HG02588 (cell line): ENCODE measurements around the gene GIPC2.
"Not testable (repeated sequence)": the region's sequence is repeated elsewhere in the genome, so short reads cannot be mapped to it uniquely, and the experiment has no call there.

ENCODE experiments used
- ATAC-seq: cut with Tn5 transposase; IDR thresholded peaks from one replicate; pipeline ENCODE4 v1.9.1; 2021; ENCODE audit warnings: mild to moderate bottlenecking, moderate library complexity; ENCODE audit not compliant: unreplicated experiment

Gene GIPC2

DNA sequence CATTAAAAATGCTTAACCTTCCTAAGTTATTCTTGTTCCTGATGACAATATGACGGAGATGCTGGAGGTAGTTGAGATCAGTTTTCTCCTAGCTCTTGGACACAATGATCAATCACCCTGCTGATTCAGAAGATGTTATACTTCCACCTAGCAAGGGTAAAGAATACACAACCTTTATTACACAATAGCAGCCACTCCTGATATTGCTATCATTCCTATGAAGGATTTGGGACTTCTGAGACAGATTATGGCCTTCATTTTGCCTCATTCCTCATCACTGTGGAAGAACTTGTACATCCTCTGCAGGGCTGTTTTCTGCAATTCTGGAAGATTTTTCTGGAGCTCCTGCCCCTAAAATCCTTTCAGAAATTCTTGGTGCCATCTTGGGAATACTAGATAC lies 47.8 kb downstream of the GIPC2 start:
- no peak for ATAC-seq

DNA sequence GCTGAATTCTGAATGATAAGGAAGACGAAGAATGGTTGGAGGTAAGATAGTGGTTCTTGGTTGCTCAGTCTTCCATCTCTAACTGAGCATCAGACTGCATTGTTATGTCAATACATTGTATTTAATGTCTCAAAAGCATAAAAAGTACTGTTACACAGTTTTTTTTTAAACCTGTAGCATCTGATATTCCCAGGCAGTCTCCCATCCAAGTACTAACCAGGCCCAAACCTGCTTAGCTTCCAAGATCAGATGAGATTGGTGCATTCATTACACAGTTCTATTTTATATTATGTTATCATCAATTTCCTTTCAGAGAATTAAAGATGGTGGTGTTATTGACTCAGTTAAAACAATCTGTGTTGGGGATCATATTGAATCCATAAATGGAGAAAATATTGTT lies 48.9 kb downstream of the GIPC2 start:
- ATAC-seq: no peak

DNA sequence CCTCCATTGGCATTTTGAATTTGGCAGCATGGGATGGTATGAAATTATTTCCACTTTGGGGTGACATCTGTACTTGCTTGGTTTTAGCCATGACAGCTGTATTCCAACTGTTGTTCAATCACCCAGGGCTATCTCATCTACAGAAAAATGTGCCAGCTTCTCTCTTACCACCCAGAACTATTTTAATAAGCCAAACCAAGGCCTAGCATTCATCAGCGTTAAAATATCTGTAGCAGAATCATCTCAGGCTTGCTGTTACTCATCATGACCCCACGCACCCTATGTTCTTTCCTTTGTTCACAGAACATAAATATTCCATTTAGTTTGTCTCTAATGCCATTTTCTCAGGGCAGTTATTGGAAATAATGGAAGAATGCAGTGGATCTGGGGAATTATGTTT lies 49.8 kb downstream of the GIPC2 start:
- no peak for ATAC-seq

DNA sequence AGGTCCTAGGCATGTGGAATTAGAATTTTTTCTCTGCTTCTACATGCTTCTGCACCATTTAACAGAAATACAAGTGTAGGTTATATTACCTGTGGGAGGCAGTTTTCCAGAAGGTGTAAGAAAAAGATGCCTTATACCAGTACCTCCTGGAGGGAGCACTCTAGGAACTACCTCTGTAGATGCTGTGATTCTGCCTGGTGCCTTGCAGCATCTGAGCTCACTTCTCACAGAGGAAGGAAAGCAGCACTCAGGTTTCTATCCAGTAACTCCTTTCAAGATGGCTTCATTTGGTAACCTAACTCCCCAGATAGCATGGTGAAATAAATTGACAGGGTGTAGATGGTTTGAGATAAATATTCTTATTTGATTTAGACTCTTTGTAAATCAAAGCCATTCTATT lies 50.3 kb downstream of the GIPC2 start:
- ATAC-seq: no peak

DNA sequence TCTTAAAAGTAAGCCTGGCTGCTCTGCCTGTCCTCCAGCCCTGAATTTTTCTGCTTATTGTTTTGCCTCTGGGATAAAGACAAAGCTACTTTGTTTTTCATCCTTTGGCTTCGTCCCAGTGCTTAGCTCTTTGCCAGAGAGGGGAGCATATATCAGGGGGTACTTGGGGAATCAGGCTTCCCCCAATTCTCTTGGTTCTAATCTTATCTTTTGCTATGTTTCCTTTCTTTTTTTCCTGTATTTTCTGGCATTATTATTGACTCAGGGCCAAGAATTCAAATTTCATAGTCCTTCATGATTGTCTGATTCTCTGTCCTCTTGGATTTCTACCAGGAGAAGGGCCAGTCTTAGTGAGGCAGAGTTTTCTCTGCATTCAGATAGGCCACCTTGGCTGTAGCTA lies 51.2 kb downstream of the GIPC2 start:
- ATAC-seq: no peak

DNA sequence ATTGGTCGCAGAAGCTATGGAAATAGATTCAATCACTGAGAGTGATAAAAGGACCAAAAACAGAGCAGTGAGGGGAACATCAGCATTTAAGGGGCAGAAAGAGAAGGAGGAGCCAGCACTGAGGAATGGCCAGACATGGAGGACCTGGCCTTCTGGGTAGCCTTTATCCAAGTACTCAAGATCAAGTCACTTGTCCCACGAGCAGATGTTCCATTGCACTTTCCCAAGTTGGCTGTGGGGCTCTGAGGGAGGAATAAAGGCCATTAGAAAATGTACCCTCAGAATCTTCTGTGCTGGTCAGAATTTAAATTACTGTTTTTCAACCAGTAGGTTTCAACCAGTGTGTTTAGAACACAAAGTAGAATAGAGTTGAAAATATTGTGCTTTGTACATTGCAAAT lies 55.3 kb downstream of the GIPC2 start:
- ATAC-seq: no peak

DNA sequence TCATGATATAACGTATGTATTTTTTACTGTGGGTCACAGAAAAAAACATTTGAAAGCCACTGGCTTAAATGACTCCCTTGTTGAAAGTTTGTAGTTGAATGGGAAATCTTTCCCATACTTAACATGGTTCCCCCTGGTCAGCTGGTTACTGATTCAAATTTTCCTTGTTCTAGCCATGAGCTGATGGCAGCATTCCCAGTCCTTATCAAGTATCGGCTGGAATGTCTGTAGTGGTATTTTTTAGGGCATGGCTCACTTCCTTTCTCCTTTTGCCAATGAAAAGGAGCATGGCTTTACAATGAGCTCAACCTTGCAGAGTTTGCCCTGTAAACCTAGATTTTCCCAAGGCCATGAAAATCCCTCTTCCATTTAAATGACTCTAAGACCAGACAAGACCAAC lies 55.7 kb downstream of the GIPC2 start:
- no peak for ATAC-seq

DNA sequence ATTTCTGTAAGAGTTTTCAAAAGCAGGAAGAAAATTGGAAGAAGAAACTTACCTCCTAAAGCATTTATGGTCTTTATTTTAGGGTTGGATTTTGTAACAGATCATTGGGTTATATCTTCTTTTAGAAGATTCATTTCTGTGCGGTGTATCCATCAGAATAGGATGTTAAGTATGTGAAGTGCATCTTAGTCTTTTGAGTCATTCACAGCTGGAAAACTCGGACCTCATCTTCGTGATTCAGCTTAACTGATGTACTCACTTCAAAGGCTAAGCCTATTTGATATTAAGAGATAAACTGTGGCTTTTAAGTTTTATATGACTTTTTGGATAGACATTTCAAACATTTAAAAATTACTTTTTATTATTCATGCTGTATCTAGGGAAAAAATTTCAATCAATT lies 56.3 kb downstream of the GIPC2 start:
- ATAC-seq: no peak

DNA sequence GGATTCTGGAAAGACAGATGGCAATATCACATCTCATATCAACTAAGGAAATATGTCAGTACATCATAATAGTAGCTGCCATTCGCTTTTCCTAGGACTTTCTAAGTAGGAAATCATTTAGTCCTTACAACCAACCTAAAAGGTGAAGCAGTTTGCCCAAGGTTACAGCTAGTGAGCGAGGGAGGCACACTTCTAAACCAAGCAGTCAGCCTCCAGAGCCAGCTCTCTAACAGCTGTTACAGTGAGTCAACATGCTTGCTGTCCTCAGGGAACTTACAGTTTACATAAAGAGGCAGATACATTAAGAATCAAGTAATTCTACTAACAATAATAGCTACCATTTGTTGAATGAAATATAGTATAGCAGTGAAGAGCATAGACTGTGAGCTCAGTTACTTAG lies 57.1 kb downstream of the GIPC2 start:
- ATAC-seq: no peak

DNA sequence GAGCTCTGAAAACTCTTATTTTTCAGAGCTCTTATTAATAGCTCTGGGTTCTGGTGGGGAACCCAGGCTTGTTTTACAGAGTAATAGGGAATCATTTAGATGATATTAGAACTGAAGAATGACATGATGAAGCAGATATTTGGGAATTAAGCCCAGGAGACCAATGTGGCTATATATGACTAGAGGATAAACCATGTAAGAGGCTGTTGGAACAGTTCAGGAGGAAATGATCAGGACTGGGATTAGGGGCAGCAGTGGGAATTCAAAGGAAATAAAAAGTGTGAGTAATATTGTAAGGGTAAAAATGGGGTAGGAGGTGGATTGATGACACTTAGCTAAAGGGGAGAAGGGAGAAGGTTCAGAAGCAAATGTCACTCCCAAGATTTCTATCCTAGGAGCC lies 58.6 kb downstream of the GIPC2 start:
- no peak for ATAC-seq

DNA sequence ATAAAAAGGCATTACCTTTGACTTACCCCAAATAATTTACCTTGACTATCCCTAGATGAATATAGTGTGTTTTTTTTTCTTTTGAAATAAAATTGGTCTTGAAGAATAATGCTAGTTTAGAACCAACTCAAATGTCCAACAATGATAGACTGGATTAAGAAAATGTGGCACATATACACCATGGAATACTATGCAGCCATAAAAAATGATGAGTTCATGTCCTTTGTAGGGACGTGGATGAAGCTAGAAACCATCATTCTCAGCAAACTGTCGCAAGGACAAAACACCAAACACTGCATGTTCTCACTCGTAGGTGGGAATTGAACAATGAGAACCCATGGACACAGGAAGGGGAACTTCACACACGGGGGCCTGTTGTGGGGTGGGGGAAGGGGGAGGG lies 63.9 kb downstream of the GIPC2 start:
- ATAC-seq: not testable (repeated sequence)

DNA sequence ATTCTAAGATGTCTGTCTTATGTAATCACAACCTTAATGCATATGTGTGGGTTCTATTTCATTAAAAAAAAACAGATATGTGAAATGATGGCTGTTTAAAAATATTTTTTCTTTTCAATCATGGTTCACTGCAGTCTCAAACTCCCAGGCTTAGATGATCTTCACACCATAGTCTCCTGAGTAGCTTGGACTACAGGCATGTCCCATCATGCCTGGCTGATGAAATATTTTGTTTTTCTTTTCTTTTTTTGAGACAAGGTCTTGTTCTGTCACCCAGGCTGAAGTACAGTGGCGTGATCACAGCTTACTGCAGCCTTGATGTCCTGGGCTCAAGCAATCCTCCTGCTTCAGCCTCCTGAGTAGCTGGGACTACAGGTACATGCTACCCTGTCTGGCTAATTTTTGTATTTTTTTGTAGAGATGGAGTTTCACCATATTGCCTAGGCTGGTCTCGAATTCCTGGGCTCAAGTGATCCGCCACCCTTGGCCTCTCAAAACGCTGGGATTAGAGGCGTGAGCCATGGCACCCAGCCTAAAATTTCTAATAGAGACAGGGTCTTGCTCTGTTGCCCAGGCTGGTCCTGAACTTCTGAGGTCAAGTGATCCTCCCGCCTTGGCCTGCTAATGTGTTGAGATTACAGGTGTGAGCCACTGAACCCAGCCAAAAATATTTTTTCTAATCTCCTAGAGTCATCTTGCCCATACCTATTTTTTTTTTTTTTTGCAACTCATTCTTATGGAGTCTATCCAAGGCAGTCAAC lies 67.6 kb downstream of the GIPC2 start:
- no peak for ATAC-seq

DNA sequence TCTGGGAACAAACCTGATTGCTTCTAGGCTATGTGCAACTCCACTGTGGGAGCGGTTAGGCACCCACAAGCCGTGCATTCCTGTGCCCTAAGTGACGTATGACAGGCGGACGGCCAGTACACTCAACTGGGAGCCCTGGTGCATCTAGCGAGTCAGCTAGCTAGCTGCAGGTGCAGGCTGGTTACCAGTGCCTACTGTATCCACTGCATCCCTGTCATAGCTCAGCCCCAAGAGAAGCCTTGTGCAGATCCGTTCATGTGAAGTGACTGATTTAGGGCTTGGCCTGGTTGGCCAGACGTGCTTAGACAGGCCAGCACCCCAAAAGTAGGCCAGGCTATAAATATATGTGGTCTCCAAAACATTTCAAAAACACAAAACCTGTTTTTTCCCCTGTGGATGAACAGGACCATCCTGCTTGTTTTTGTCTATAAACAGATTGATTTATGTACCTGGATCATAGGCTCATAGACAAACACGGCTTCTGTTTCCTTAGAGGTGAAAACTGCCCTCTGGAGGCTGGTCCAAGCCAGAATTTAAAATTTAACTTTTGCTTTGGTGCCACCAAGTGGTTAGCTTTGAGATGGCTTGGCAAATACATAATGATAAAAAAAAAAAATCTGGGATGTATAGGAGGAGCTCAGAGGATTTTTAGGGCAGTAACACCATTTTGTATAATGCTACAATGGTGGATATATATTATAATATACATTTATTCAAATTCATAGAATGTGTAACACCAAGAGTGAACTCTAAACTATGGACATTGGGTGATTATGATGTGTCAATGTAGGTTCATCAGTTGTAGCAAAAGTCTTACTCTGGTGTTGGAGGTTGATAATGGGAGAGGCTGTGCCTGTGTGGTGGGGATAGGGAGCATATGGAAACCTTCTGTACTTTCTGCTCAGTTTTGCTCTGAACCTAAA lies 68.5 kb downstream of the GIPC2 start:
- peak; percentile 91 for ATAC-seq

DNA sequence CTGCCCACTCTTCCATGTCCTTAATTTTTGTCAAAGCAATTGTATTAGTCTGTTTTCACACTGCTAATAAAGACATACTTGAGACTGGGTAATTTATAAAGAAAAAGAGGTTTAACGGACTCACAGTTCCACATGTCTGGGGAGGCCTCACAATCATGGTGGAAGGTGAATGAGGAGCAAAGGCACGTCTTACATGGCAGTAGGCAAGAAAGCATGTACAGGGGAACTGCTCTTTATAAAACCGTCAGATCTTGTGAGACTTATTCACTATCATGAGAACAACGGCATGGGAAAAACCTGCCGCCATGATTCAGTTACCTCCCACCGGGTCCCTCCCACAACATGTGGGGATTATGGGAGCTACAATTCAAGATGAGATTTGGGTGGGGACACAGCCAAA lies 74.7 kb downstream of the GIPC2 start:
- not testable (repeated sequence) for ATAC-seq

DNA sequence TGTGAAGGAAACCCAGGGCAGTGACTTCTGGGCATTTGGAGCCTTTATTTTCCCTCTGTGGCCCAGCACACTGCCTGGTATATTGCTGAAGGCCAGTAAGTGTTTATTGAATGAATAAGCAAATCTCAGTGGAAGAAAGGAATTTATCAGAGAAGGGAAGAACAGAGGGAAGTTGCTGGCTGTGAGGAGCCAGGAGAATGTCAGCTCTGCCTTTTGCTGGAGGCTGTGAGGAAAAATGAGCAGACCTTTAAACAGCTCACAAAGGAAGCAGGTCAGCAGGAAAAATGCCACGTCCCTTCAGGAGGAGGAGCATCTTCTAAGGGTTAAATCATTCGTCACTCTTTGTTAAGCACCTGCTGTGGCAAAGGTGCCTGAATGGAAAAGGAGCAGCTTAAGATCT lies 75.9 kb downstream of the GIPC2 start:
- no peak for ATAC-seq

DNA sequence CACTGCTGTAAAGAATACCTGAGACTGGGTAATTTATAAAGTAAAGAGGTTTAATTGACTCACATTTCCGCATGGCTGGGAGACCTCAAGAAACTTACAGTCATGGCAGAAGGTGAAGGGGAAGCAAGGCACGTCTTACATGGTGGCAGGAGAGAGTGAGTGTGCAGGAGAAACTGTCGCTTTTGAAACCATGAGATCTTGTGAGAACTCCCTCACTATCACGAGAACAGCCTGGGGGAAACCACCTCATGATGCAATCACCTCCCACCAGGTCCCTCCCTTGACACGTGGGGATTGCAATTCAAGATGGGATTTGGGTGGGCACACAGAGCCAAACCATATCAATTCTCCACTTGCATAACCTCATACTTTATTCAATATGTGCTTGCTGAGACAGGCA lies 76.6 kb downstream of the GIPC2 start:
- ATAC-seq: no peak

DNA sequence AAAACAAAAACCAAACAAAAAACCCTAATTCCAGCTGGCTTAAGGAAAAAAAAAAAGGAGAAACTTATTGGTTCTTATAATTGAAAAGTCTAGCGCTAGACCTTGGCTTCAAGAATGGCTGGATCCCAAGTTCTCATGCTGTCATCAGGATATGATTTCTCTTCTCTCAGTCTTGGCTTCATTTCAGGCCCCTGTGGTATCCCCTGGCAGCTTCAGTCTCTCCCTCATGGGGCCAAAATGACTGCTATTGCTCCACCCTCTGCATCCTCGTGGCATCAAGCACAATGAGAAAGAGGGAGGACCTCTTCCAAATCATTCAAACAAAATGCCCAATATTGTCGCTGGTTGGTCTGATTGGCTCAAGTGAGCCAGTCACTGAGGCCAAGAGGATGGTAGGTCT lies 80.7 kb downstream of the GIPC2 start:
- no peak for ATAC-seq

DNA sequence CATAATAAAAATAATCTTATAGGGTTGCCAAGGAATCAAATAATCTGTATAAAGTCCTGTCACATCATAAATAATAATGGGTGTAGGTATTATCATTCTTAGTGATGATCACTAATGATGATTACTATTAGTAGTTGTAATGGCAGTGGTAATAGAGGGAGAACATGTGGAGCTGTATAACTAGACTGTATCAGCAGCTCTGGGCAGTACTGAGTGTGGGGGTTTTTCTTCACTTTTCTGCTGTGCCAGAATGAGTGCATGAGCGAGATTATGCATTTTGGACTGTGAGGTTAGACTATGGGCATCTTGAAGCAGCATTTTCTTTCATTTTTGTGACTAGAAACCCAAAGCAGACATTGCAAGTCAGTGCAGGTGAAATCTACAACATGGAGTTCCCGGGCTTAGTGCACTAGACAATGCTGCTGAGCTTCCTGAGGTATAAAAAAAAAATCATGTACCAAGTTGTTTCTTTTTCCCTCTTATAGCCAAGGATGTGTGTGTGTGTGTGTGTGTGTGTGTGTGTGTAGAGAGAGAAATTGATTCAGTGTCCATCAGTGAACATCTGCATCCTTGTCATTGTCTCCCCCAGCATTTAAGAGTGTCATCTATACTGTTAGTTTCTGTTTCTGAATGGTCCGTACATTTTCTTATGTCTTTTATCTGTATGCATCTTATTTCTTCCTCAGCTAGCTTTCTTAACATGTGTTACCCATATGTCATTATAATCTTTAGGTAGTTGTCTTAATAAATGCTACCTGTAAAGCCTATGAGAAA lies 86.6 kb downstream of the GIPC2 start:
- no peak for ATAC-seq

DNA sequence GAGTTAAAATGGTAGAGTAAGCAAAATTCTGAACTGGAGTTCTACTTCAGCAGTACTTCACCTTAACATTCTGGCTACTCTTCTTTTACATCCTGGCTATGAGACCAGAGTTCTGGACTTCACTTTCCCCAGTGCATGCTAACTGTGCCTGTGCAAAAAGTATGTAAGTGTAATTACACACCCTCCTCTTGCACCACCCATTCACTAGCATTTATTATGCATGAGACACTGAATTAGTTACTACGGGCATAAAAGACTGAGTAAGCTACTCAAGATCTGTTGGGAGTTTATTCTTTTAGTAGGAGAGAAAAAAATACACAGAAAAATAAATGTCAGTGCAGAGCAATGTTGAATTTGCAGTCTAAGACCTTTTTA lies 87.2 kb downstream of the GIPC2 start:
- ATAC-seq: no peak

DNA sequence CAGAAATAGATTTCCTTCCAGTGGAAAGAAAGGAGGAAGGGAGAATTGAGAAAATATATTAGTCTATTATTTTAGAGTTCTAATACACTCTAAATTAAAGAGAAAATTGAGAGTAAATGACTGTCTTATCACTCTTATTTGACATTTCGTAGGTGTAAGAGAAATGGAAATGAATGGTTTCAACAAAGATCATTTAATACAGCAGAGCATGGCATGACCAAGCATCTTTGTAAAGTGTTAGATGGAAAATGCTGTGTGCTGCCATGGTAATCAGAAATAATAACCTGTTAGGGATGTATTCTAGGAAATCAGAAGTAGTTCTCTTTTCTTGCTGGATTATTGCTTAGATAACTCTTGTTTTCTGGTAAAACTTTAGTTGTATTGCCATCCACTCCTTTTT lies 90.9 kb downstream of the GIPC2 start:
- ATAC-seq: no peak

DNA sequence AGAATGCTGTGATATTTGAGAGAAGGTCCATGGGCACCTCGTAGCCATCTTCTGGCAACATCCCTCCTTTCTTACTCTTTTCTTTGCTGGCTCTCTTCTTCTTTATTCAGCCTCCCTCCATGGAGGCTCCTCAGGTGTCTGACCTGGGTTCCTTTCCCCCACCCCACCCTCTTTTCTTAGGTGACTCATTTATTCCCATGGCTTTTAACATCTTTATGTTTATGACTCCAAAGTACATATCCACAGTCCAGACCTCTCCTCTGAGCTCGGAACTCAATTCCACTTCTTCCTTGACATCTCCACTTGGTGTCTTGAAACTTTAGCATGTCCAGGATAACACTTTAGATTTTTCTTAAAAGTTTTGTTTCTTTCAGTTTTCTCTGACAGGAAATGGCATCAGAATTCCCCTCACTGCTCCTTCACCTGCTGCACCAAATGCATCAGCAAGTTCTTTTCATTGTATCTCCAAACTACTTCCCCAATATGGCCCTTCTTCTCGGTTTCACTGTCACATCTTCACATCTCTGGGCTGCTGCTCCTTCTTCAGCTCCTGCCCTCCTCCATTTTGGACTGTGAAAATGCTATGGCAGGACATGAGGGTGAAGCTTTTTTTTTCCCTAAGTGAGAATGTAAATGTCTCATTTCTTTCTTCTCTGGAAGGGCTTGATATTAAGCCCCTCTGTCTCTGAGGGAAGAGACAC lies 95.9 kb downstream of the GIPC2 start:
- ATAC-seq: peak; percentile 48
